HepG2 (cell line): ENCODE results near the gene KCNH6. TPM values are rescaled to one million over a fixed set of nuclear protein-coding genes. Genes with fewer than 3 reads are reported as not detected.

Experiments used
- CENPT ChIP-seq: sonication (generic); formaldehyde crosslinking; IDR thresholded peaks from 2 replicates; pipeline ENCODE4 v1.8.0; 2022; ENCODE audit warnings: low read depth, mild to moderate bottlenecking, moderate library complexity, missing genetic modification reagents
- CREM ChIP-seq, 2 experiments: sonication (generic) in 1 of 2; formaldehyde crosslinking in 1 of 2; IDR thresholded peaks; 2 replicates each; pipeline versions ENCODE4 v1.4.0 to v1.6.1; 2016 to 2020; ENCODE audit warnings: antibody characterized with exemption in 1 of 2, mild to moderate bottlenecking in 1 of 2, missing genetic modification reagents in 1 of 2
- HOXD1 ChIP-seq: sonication (generic); formaldehyde crosslinking; IDR thresholded peaks from 2 replicates; pipeline ENCODE4 v1.5.0; 2020; ENCODE audit warnings: missing genetic modification reagents
- IKZF4 ChIP-seq: sonication (generic); formaldehyde crosslinking; IDR thresholded peaks from 2 replicates; pipeline ENCODE4 v1.5.1; 2020; ENCODE audit warnings: borderline replicate concordance, mild to moderate bottlenecking, low read depth, missing genetic modification reagents; ENCODE audit errors: not compliant biosample characterization
- KLF15 ChIP-seq: sonication (generic); formaldehyde crosslinking; IDR thresholded peaks from 2 replicates; pipeline ENCODE4 v1.8.1; 2023; ENCODE audit warnings: borderline replicate concordance, mild to moderate bottlenecking, inconsistent platforms, missing genetic modification reagents, mixed read lengths
- KLF16 ChIP-seq, 2 experiments: sonication (generic) in 1 of 2; formaldehyde crosslinking in 1 of 2; IDR thresholded peaks; 2 replicates each; pipeline versions ENCODE4 v1.6.1 to v1.8.0; 2016 to 2023; ENCODE audit warnings: missing genetic modification reagents in 2 of 2, missing compliant biosample characterization in 1 of 2
- PAF1 ChIP-seq: IDR thresholded peaks from 2 replicates; pipeline ENCODE4 v1.6.1; 2016; ENCODE audit warnings: missing genetic modification reagents, missing compliant biosample characterization
- SAP130 ChIP-seq: IDR thresholded peaks from 2 replicates; pipeline ENCODE4 v1.6.1; 2016; ENCODE audit warnings: low read depth
- STAT5B ChIP-seq: sonication (generic); formaldehyde crosslinking; IDR thresholded peaks from 2 replicates; pipeline ENCODE4 v1.4.0; 2020; ENCODE audit warnings: missing genetic modification reagents
- TCF7L2 ChIP-seq: IDR thresholded peaks from 2 replicates; pipeline ENCODE4 v1.6.1; 2011; ENCODE audit warnings: mild to moderate bottlenecking, low read depth, low read length, moderate library complexity
- TERF1 ChIP-seq: sonication (generic); formaldehyde crosslinking; IDR thresholded peaks from 2 replicates; pipeline ENCODE4 v1.8.0; 2022; ENCODE audit warnings: mild to moderate bottlenecking, missing genetic modification reagents, moderate library complexity
- U2AF1 ChIP-seq: fragments of 200-400 bp; formaldehyde crosslinking; optimal IDR thresholded peaks from 2 replicates; pipeline ENCODE3; 2017; ENCODE audit warnings: mild to moderate bottlenecking, low read depth, low read length
- ZC3H4 ChIP-seq: sonication (generic); formaldehyde crosslinking; IDR thresholded peaks from 2 replicates; pipeline ENCODE4 v1.4.0; 2020; ENCODE audit warnings: missing genetic modification reagents, borderline replicate concordance
- ZNF232 ChIP-seq: sonication (generic); formaldehyde crosslinking; IDR thresholded peaks from 2 replicates; pipeline ENCODE4 v1.4.0; 2020; ENCODE audit warnings: missing genetic modification reagents, borderline replicate concordance
- ZNF441 ChIP-seq: sonication (generic); formaldehyde crosslinking; IDR thresholded peaks from 2 replicates; pipeline ENCODE4 v1.7.0; 2021; ENCODE audit warnings: missing genetic modification reagents, borderline replicate concordance
- ZNF543 ChIP-seq: sonication (generic); formaldehyde crosslinking; IDR thresholded peaks from 2 replicates; pipeline ENCODE4 v1.4.0; 2020; ENCODE audit warnings: mild to moderate bottlenecking, missing genetic modification reagents
- ZNF556 ChIP-seq: sonication (generic); formaldehyde crosslinking; IDR thresholded peaks from 2 replicates; pipeline ENCODE4 v1.4.0; 2020; ENCODE audit warnings: mild to moderate bottlenecking, missing genetic modification reagents, borderline replicate concordance
- ZNF567 ChIP-seq: sonication (generic); formaldehyde crosslinking; IDR thresholded peaks from 2 replicates; pipeline ENCODE4 v1.8.1; 2023; ENCODE audit warnings: mild to moderate bottlenecking, missing genetic modification reagents, borderline replicate concordance
- polyA plus RNA-seq, 8 experiments: library from polyadenylated mRNA; depleted of rRNA in 3 of 8; stranded (reverse) in 7 of 8; unstranded in 1 of 8; fragments of >200 nt; fragmentation: Illumina TruSeq in 4 of 8; extraction: Trizol in 4 of 8; gene quantifications; 2 replicates each; pipeline versions ENCODE4 v1.2.1 to v1.2.3, GENCODE V29; 2011 to 2016; ENCODE audit warnings: low read depth in 4 of 8, missing spikeins in 1 of 8, mixed read lengths in 1 of 8; ENCODE audit not compliant: insufficient read depth in 1 of 8
- total RNA-seq, 5 experiments: library from RNA; depleted of rRNA; stranded (reverse); fragments of >200 nt; fragmentation: Illumina TruSeq; extraction: Trizol; gene quantifications; 2 replicates each; pipeline ENCODE4 v1.2.3, GENCODE V29; 2016; ENCODE audit warnings: low read depth in 1 of 5
- TF ChIP-seq, protein P1 (sequence below): sonication (generic); formaldehyde crosslinking; IDR thresholded peaks from 2 replicates; pipeline ENCODE4 v1.5.1; 2020; ENCODE audit warnings: mild to moderate bottlenecking, missing genetic modification reagents, borderline replicate concordance
- TF ChIP-seq, protein P2 (sequence below): sonication (generic); formaldehyde crosslinking; IDR thresholded peaks from 2 replicates; pipeline ENCODE4 v1.4.0; 2020; ENCODE audit warnings: missing genetic modification reagents, mild to moderate bottlenecking, borderline replicate concordance
- TF ChIP-seq, protein P3 (sequence below): IDR thresholded peaks from 2 replicates; pipeline ENCODE4 v1.6.1; 2016; ENCODE audit warnings: missing compliant biosample characterization, missing genetic modification reagents, borderline replicate concordance

Gene KCNH6
- total and polyA plus RNA-seq, 2 of the 13 experiments (the other 11 are each of a cell fraction or from before 2014, with no cell fraction given), result 0.05 to 0.18 TPM

DNA sequence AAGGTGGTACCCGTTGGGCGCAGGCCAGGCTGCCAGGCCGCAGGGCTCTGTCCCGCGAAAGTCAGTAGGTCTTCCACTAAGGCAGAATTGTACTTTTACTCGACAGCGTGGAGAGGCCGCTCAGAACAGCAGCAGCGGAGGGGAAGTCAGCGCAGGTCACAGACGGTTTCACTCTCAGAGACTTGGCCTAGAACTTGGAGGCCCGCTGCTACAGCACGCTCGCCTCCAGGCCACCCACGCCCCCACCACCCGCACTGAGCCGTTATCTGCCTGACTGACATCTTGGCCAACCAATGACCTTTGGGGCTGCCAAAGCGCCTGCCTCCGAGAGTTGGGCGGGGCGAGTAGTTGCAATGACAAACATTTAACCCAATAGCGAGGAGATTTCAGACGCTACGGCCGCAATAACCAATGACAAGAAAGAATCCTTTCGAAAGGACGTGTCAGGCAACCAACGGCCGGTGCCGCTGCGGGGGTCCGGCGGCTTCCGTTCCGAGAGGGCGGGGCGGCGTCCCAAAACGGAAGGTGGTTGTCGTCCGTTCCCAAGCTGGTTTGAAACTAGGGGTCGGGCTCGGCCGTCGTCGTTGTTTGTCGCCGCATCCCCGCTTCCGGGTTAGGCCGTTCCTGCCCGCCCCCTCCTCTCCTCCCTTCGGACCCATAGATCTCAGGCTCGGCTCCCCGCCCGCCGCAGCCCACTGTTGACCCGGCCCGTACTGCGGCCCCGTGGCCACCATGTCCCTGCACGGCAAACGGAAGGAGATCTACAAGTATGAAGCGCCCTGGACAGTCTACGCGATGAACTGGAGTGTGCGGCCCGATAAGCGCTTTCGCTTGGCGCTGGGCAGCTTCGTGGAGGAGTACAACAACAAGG is 27.0 kb downstream of the KCNH6 start, which contains the start of gene DCAF7 (continued):
- TF ChIP-seq HOXD1 (CRISPR knock-in tag), result peak; percentile 75
- TF ChIP-seq, protein P1, sequence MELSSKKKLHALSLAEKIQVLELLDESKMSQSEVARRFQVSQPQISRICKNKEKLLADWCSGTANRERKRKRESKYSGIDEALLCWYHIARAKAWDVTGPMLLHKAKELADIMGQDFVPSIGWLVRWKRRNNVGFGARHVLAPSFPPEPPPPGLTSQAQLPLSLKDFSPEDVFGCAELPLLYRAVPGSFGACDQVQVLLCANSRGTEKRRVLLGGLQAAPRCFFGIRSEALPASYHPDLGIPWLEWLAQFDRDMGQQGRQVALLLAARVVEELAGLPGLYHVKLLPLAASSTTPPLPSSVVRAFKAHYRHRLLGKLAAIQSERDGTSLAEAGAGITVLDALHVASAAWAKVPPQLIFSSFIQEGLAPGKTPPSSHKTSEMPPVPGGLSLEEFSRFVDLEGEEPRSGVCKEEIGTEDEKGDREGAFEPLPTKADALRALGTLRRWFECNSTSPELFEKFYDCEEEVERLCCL (CRISPR knock-in tag), result peak; percentile 91
- TF ChIP-seq STAT5B (CRISPR knock-in tag), result peak; percentile 77; the same call in 1 of the 2 replicates
- no peak for TF ChIP-seq IKZF4 (CRISPR knock-in tag)
- no peak; the same call in 1 of the 2 replicates for TF ChIP-seq TERF1 (CRISPR knock-in tag)
- TF ChIP-seq, protein P2, sequence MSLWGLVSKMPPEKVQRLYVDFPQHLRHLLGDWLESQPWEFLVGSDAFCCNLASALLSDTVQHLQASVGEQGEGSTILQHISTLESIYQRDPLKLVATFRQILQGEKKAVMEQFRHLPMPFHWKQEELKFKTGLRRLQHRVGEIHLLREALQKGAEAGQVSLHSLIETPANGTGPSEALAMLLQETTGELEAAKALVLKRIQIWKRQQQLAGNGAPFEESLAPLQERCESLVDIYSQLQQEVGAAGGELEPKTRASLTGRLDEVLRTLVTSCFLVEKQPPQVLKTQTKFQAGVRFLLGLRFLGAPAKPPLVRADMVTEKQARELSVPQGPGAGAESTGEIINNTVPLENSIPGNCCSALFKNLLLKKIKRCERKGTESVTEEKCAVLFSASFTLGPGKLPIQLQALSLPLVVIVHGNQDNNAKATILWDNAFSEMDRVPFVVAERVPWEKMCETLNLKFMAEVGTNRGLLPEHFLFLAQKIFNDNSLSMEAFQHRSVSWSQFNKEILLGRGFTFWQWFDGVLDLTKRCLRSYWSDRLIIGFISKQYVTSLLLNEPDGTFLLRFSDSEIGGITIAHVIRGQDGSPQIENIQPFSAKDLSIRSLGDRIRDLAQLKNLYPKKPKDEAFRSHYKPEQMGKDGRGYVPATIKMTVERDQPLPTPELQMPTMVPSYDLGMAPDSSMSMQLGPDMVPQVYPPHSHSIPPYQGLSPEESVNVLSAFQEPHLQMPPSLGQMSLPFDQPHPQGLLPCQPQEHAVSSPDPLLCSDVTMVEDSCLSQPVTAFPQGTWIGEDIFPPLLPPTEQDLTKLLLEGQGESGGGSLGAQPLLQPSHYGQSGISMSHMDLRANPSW (CRISPR knock-in tag), result 0 out of 2 replicates have a peak, but pooled peaks have one; percentile 46
- TF ChIP-seq CENPT (CRISPR knock-in tag), result 0 out of 2 replicates have a peak, but pooled peaks have one; percentile 24
- TF ChIP-seq KLF16 (CRISPR knock-in tag; IDR thresholded peaks at IDR 0.05), result peak in 1 of 2 experiments; percentile 87; a peak in 2 of 4 replicates
- peak; percentile 64; the same call in 1 of the 2 replicates for TF ChIP-seq ZC3H4 (CRISPR knock-in tag)
- TF ChIP-seq SAP130, result peak; percentile 92
- TF ChIP-seq ZNF441 (CRISPR knock-in tag), result no peak
- no peak for TF ChIP-seq TCF7L2
- TF ChIP-seq KLF15 (CRISPR knock-in tag), result no peak
- peak; percentile 88; the same call in 1 of the 2 replicates for TF ChIP-seq ZNF232 (CRISPR knock-in tag)
- no peak for TF ChIP-seq PAF1 (CRISPR knock-in tag)
- peak; percentile 54; the same call in 1 of the 2 replicates for TF ChIP-seq ZNF567 (CRISPR knock-in tag)
- peak; percentile 92 for TF ChIP-seq CREM (IDR thresholded peaks at IDR 0.05)
- no peak for TF ChIP-seq CREM (CRISPR knock-in tag; IDR thresholded peaks at IDR 0.05)
- no peak for TF ChIP-seq U2AF1
- TF ChIP-seq, protein P3, sequence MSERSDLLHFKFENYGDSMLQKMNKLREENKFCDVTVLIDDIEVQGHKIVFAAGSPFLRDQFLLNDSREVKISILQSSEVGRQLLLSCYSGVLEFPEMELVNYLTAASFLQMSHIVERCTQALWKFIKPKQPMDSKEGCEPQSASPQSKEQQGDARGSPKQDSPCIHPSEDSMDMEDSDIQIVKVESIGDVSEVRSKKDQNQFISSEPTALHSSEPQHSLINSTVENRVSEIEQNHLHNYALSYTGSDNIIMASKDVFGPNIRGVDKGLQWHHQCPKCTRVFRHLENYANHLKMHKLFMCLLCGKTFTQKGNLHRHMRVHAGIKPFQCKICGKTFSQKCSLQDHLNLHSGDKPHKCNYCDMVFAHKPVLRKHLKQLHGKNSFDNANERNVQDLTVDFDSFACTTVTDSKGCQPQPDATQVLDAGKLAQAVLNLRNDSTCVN (CRISPR knock-in tag), result peak; percentile 53
- peak; percentile 90; the same call in 1 of the 2 replicates for TF ChIP-seq ZNF556 (CRISPR knock-in tag)
- TF ChIP-seq ZNF543, result peak; percentile 95
